Mammary epithelial cell (primary cell): ENCODE results near the gene BHLHA9.

ENCODE experiments used
- EZH2 ChIP-seq: IDR thresholded peaks from 2 replicates; pipeline ENCODE4 v1.6.1; 2012; ENCODE audit warnings: low read length, inconsistent platforms, borderline replicate concordance
- TF ChIP-seq, protein P1 (sequence below), 2 donors: IDR thresholded peaks in 1 of 2; conservative IDR thresholded peaks in 1 of 2; 2 replicates each; pipeline ENCODE4 v1.5.1; 2011 to 2012; ENCODE audit warnings: inconsistent platforms in 2 of 2, low read length in 2 of 2, mild to moderate bottlenecking in 2 of 2, control low read depth in 1 of 2, low read depth in 1 of 2; ENCODE audit not compliant: insufficient read depth in 1 of 2; ENCODE audit errors: extremely low read depth in 1 of 2

DNA sequence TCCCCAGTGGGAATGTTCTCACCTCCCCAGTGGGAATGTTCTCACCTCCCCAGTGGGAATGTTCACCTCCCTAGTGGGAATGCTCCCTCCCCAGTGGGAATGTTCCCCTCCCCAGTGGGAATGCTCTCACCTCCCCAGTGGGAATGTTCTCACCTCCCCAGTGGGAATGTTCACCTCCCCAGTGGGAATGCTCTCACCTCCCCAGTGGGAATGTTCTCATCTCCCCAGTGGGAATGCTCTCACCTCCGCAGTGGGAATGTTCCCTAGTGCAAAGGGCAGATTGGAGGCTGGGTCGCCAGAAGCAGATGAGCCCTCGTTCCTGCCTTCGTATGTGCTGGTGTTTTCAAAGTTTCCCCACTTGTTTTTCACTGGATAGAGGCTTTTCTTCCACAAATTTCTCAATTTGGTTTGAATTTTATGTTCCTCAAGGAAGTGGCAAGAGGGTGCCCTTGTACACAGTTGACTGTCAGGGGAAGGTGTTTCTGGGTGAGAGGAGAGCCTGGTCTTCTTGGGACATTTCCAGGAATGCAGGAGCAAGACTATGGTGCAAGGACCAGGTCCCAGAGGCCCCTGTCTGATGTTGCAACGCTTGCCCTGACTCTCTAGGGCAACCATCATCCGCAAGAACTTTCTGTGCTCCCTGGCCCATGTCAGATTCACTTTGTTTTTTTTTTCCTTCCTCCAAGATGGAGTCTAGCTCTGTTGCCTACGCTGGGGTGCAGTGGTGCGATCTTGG is 43.2 kb downstream of the BHLHA9 start:
- TF ChIP-seq, protein P1, sequence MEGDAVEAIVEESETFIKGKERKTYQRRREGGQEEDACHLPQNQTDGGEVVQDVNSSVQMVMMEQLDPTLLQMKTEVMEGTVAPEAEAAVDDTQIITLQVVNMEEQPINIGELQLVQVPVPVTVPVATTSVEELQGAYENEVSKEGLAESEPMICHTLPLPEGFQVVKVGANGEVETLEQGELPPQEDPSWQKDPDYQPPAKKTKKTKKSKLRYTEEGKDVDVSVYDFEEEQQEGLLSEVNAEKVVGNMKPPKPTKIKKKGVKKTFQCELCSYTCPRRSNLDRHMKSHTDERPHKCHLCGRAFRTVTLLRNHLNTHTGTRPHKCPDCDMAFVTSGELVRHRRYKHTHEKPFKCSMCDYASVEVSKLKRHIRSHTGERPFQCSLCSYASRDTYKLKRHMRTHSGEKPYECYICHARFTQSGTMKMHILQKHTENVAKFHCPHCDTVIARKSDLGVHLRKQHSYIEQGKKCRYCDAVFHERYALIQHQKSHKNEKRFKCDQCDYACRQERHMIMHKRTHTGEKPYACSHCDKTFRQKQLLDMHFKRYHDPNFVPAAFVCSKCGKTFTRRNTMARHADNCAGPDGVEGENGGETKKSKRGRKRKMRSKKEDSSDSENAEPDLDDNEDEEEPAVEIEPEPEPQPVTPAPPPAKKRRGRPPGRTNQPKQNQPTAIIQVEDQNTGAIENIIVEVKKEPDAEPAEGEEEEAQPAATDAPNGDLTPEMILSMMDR (conservative IDR thresholded peaks at IDR 0.05 in 1 of 2, IDR thresholded peaks at IDR 0.05 in 1 of 2; ENCODE audit: extremely low read depth in 1 of 2, insufficient read depth in 1 of 2, low read depth in 1 of 2, low read length in 2 of 2): no peak
- no peak for TF ChIP-seq EZH2
